Measurements from ENCODE around the gene PRKCI. TPM values are rescaled to one million over a fixed set of nuclear protein-coding genes. Genes with fewer than 3 reads are reported as not detected.

PRKCI gene
- total RNA-seq, result 29.4 and 39.9 TPM in 2 replicates

DNA sequence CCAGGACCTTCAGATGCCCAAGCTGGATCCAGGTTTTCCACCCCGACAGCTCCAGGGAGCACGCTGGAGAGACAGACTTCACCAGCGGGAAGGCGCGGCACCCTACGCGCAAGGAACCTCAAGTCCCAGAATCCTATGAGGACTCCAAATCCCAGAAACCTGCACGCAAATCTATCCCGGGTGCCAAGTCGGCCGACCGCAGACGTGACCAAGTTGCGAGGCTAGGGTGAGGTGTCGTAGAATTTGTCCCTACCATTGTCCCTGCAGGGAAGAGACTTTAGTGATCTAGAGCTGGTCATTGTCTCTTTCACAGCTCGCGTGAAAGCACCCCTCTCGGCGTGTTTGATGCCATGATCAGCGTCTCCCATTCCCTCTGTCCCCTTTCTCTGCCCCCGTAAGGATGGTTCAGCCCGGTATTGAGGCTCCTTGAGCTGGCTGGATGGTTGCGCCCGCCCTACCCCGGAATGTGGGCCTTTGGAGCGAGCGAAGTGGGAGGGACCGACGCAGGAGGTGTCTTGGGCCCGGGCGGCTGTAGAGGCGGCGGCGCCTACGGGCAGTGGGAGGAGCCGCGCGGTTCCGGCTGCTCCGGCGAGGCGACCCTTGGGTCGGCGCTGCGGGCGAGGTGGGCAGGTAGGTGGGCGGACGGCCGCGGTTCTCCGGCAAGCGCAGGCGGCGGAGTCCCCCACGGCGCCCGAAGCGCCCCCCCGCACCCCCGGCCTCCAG is at the start of gene PRKCI:
Gene PRKCI (plus strand): TSS at position 501 of the 723 bp plus-strand sequence. CDS start 246 bp downstream, outside the sequence.

DNA sequence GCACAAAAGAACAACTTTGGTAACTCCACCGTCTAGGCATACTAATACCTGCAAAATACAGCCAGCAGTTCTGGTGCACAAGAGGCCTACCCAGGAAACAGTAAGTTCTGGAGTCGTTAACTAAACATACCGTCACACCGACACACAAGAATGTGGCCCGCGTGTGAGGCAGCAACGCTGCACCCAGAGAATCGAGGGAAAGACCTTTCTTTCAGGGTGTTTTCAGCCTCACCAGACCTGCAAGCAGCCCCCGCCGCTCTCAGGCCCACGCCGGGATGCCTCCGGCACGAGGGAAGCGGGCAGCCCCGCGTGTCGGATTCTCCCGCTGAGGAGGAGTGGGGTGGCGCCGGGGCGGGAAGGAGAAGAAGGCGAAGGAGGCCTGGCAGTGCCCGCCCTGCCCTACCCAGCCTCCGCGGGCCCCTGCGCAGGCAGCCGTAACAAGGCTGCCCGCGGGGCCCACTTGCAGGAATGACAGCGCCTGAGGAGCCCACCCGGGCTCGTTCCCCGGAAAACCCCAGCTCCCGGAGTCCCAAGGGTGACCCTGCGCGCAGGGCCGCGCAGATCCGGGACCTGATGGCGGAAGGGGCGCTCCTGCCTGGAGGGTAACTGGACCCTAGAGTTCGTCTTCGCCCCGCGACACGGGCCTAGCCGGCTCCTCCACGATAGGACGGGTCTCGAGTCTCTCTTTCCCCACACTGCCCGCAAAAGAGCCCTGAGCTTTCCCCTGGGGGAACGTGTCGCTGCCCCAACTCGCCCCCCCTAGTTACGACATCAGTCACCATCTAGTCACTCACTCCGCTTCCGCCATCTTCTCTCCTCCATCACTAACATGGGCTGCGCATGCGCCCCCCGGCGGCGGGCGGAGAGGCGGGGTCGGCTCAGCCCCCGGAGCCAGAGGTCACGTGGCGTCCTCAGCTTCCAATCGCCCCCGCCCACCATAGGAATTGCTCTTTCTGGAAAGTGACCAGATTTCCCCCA is 41.0 kb upstream of the PRKCI start, which contains the start of gene PHC3:
Gene PHC3 (minus strand): TSS at position 826 of the 978 bp plus-strand sequence. CDS start 18 bp downstream, at position 808.

Small RNA genes lying within 50 kb of the gene (small RNA-seq; reads per million reads assigned to genes)
- gene RF00019, result not detected

Other genes with a start within 250 kb of the PRKCI start
- gene GPR160, start 184.4 kb upstream of the PRKCI start, total RNA-seq, result 0.37 and 0.39 TPM in 2 replicates
- 32.7 and 33.2 TPM in 2 replicates for gene PHC3, start 40.7 kb upstream of the PRKCI start, total RNA-seq
- 13.2 and 18.0 TPM in 2 replicates for gene SKIL, start 135.3 kb downstream of the PRKCI start, total RNA-seq
- 792 and 1,033 TPM in 2 replicates for gene CLDN11, start 196.4 kb downstream of the PRKCI start, total RNA-seq